OCI-LY7 (cell line): ENCODE data around the gene ESRP2. TPM values are rescaled to one million over a fixed set of nuclear protein-coding genes. Genes with fewer than 3 reads are reported as not detected.

ENCODE experiments used
- BruUV-seq: library from RNA; stranded (reverse); fragments of 400-500 nt; replicated peaks from 2 replicates; lab custom pipeline; 2021; lab: Mats Ljungman, UMichigan
- CTCF ChIA-PET: fragments of 300-600 bp; sonication (Branson Sonifier 250); formaldehyde crosslinking; loops from one replicate; lab custom pipeline; 2022; ENCODE audit warnings: antibody characterized with exemption; ENCODE audit not compliant: unreplicated experiment; lab: Charles Lee
- POLR2A ChIA-PET: fragments of 300-600 bp; sonication (Branson Sonifier 250); formaldehyde crosslinking; loops from one replicate; lab custom pipeline; 2022; ENCODE audit warnings: antibody characterized with exemption; lab: Charles Lee
- DNase-seq: peaks from one replicate; pipeline ENCODE4 v3.0.0-alpha.2; 2015; ENCODE audit warnings: low spot score
- H2AFZ ChIP-seq: fragments of 200-600 bp; sonication (generic), shearing (Covaris generic); 2 replicates; pipeline ENCODE4 v1.6.1; 2014; ENCODE audit warnings: mild to moderate bottlenecking, antibody characterized with exemption, low read length, moderate library complexity
- H3K27ac ChIP-seq: fragments of 200-600 bp; sonication (generic); 2 replicates; pipeline ENCODE4 v1.5.1; 2014; ENCODE audit warnings: mixed run types, low read depth, mild to moderate bottlenecking, moderate library complexity, low read length, inconsistent platforms; ENCODE audit not compliant: poor library complexity, severe bottlenecking
- H3K36me3 ChIP-seq: fragments of 200-600 bp; sonication (generic); 2 replicates; pipeline ENCODE4 v1.6.1; 2014; ENCODE audit warnings: mild to moderate bottlenecking, antibody characterized with exemption, low read length, moderate library complexity, mixed read lengths; ENCODE audit not compliant: insufficient read depth
- H3K4me1 ChIP-seq: fragments of 200-600 bp; sonication (generic); 2 replicates; pipeline ENCODE4 v1.5.1; 2014; ENCODE audit warnings: mild to moderate bottlenecking, low read length; ENCODE audit not compliant: insufficient read depth, poor library complexity, severe bottlenecking
- H3K4me2 ChIP-seq: fragments of 200-600 bp; sonication (generic); 2 replicates; pipeline ENCODE4 v1.6.1; 2014; ENCODE audit warnings: mild to moderate bottlenecking, low read length
- H3K4me3 ChIP-seq: fragments of 200-600 bp; sonication (generic); 2 replicates; pipeline ENCODE4 v1.5.1; 2014; ENCODE audit warnings: mild to moderate bottlenecking, low read depth, low read length; ENCODE audit not compliant: poor library complexity, severe bottlenecking
- H3K79me2 ChIP-seq: fragments of 200-600 bp; sonication (generic); 2 replicates; pipeline ENCODE4 v1.6.1; 2016; ENCODE audit warnings: low read depth, mild to moderate bottlenecking, low read length, moderate library complexity, mixed read lengths; ENCODE audit not compliant: insufficient read depth
- H3K9me2 ChIP-seq: fragments of 200-600 bp; sonication (generic); 2 replicates; pipeline ENCODE4 v1.6.1; 2016; ENCODE audit warnings: mild to moderate bottlenecking, low read length, mixed read lengths; ENCODE audit not compliant: insufficient read depth
- H3K9me3 ChIP-seq: fragments of 200-600 bp; sonication (generic); 2 replicates; pipeline ENCODE4 v1.6.1; 2014; ENCODE audit warnings: mild to moderate bottlenecking, mixed run types, low read length, mixed read lengths
- H4K20me1 ChIP-seq: fragments of 200-600 bp; sonication (generic); 2 replicates; pipeline ENCODE4 v1.6.1; 2014; ENCODE audit warnings: mild to moderate bottlenecking, antibody characterized with exemption, low read length, moderate library complexity, mixed read lengths; ENCODE audit not compliant: insufficient read depth
- CTCF ChIP-seq: fragments of 200-600 bp; sonication (generic); conservative IDR thresholded peaks from 2 replicates; pipeline ENCODE4 v1.5.1; 2014; ENCODE audit warnings: mild to moderate bottlenecking, antibody characterized with exemption, low read length, moderate library complexity, mixed read lengths
- EZH2phosphoT487 ChIP-seq: fragments of 200-600 bp; sonication (generic); IDR thresholded peaks from 2 replicates; pipeline ENCODE4 v1.6.1; 2018; ENCODE audit warnings: low read depth, borderline replicate concordance, mild to moderate bottlenecking, mixed run types, antibody characterized with exemption, low read length, moderate library complexity, mixed read lengths
- intact Hi-C: fragments of 100-400 bp; cut with micrococcal nuclease; formaldehyde crosslinking; loops from one replicate; pipeline ENCODE4 v1.10.0; 2022; ENCODE audit not compliant: unreplicated experiment
- total RNA-seq, 2 experiments: library from RNA; depleted of rRNA in 1 of 2; stranded (reverse); fragments of >200 nt in 1 of 2; shearing (Covaris generic) in 1 of 2; gene quantifications; 2 replicates each; pipeline ENCODE4 v1.2.3, GENCODE V29; 2014 to 2022

The ESRP2 gene
- total RNA-seq, 2 experiments from 2014 or later = not detected

- Histone ChIP-seq H4K20me1 (no peaks in the 10 kb centered on the region), H3K4me3 (no peak overlapping the region), H3K4me2 (no peak overlapping the region), H3K36me3 (peaks cover 46% of the 10 kb centered on the region; the same call in 1 of the 2 replicates), H2AFZ (no peak overlapping the region), H3K79me2 (no peaks in the 10 kb centered on the region), H3K9me2 (no peaks in the 10 kb centered on the region), H3K4me1 (peaks cover 32% of the 10 kb centered on the region), H3K9me3 (no peaks in the 10 kb centered on the region), H3K27ac (no peak overlapping the region)
- CTCF ChIA-PET = interaction anchor here (0.5 kb wide), 1 partner anchor 13 kb away, joined by 3 read pairs; no protein-coding TSS in a partner anchor
- POLR2A ChIA-PET = interaction anchor here (0.6 to 0.7 kb wide), 3 partner anchors 11 to 125 kb away, joined by 4 to 6 read pairs (median 5); no protein-coding TSS in a partner anchor
- intact Hi-C loops = no loop called here
- no peak for DNase-seq
- no TSS peak for BruUV-seq
- TF ChIP-seq CTCF (no peak), EZH2phosphoT487 (no peak)
Observed at GRCh38 chr16:68226116-68226515, 9.8 kb downstream of the ESRP2 start.

GRCh38 chr16:68223072-68223471 is 12.9 kb downstream of the ESRP2 start:
- CTCF ChIA-PET = no interaction called here
- no peak for DNase-seq
- Histone ChIP-seq H3K4me1 (peaks cover 28% of the 10 kb centered on the region), H3K9me3 (no peaks in the 10 kb centered on the region), H2AFZ (no peak overlapping the region), H3K27ac (no peak overlapping the region), H3K9me2 (no peaks in the 10 kb centered on the region), H3K4me2 (no peak overlapping the region), H3K4me3 (no peak overlapping the region), H4K20me1 (no peaks in the 10 kb centered on the region), H3K79me2 (no peaks in the 10 kb centered on the region), H3K36me3 (peaks cover 39% of the 10 kb centered on the region; the same call in 1 of the 2 replicates)
- POLR2A ChIA-PET = interaction anchor here (0.7 kb wide), 3 partner anchors 110 to 153 kb away, joined by 4 to 7 read pairs (median 6); no protein-coding TSS in a partner anchor
- intact Hi-C loops = no loop called here
- BruUV-seq = no TSS peak
- TF ChIP-seq CTCF = no peak
- no peak for TF ChIP-seq EZH2phosphoT487

GRCh38 chr16:68219725-68220351 is 16.1 kb downstream of the ESRP2 start:
- Histone ChIP-seq H3K4me2 (no peak overlapping the region), H3K4me1 (peaks cover 8% of the 10 kb centered on the region), H4K20me1 (no peaks in the 10 kb centered on the region), H3K9me3 (no peaks in the 10 kb centered on the region), H3K79me2 (no peaks in the 10 kb centered on the region; the same call in 1 of the 2 replicates), H3K27ac (no peak overlapping the region), H2AFZ (no peak overlapping the region), H3K36me3 (peaks cover 51% of the 10 kb centered on the region), H3K9me2 (no peaks in the 10 kb centered on the region), H3K4me3 (no peak overlapping the region)
- BruUV-seq = no TSS peak
- ChIA-PET POLR2A (interaction anchor here (0.6 to 0.7 kb wide), 2 partner anchors 15 to 27 kb away, joined by 3 read pairs; no protein-coding TSS in a partner anchor), CTCF (no interaction called here)
- DNase-seq = no peak
- TF ChIP-seq CTCF = no peak
- no peak for TF ChIP-seq EZH2phosphoT487
- intact Hi-C loops = no loop called here
